Fibroblast of gingiva (primary cell): Measurements from ENCODE around the gene KREMEN1.
A peak's percentile ranks its signal among the peaks of the same experiment; 100 is the strongest.

Experiments used
- DNase-seq: peaks from one replicate; pipeline ENCODE4 v3.0.0-alpha.2; 2011; ENCODE audit warnings: low read depth

The KREMEN1 gene

DNA sequence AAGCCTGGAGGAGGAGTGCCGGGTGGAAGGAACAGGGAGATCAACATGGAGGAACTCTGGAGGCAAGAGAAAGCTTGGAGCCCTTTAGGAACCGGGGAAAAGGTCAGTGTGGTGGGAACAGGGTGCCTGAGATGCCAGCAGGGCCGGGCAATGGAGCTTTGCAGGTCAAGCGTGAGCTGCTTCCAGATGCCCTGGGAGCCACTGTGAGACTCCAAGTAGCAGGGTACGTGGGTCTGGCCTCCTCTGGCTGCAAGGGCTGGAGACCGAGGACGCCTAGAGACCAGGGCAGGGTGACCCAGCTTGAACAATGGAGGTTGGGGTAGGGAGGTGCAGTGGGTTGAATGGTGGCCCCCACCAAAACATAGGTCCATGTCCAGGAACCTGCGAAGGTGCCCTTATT, 117.2 kb downstream of the KREMEN1 start:
- no peak for DNase-seq

DNA sequence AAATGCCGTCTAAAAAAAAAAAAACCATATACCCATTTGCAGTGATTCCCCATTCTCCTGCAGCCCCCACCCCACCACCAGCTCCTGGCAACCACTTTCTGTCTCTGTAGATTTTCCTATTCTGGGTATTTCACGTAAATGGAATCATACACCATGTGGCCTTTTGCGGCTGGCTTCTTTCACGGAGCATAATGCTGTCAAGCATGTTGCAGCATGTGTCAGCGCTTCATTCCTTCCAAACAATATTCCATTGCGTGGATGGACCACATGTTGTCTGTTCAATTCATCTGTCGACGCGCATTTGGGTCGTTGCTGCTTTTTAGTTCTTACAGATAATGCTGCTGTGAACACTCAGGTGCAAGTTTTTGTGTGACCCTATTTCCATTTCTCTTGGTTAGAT, 118.1 kb downstream of the KREMEN1 start:
- DNase-seq, result no peak

DNA sequence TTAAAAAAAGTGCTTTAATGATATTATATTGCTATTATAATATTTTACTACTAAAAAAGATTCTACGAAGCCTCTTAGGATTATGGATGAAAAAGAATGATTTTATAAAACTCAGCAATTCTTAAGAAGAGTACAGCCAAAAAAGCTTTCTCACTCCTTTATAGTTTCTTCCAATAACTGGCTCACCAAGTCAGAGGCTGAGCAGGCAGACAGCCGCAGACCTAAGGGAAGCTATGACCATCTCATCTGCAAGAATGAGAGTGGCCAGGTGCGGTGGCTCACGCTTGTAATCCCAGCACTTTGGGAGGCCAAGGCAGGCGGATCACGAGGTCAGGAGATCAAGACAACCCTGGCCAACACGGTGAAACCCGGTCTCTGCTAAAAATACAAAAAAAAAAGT, 120.2 kb downstream of the KREMEN1 start:
- DNase-seq, result no peak

DNA sequence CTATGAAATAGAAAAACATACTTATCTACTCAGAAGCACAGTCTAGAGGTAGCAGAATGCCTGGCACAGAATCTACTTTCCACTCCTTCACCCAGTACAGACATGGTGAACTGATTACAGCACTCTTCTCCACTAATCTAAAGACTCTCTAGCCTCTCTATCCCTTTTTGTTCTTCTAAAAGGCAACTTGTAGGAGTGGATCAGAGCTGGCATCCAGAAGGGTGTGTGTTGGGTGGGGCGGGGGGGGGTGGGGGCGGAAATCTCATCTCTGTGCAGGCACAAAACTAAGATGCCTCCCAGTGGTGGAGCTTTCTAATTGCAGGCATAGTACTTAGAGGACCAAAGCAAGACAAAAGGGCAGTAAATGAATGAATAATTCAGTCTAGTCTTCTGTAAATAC, 121.3 kb downstream of the KREMEN1 start:
- no peak for DNase-seq

DNA sequence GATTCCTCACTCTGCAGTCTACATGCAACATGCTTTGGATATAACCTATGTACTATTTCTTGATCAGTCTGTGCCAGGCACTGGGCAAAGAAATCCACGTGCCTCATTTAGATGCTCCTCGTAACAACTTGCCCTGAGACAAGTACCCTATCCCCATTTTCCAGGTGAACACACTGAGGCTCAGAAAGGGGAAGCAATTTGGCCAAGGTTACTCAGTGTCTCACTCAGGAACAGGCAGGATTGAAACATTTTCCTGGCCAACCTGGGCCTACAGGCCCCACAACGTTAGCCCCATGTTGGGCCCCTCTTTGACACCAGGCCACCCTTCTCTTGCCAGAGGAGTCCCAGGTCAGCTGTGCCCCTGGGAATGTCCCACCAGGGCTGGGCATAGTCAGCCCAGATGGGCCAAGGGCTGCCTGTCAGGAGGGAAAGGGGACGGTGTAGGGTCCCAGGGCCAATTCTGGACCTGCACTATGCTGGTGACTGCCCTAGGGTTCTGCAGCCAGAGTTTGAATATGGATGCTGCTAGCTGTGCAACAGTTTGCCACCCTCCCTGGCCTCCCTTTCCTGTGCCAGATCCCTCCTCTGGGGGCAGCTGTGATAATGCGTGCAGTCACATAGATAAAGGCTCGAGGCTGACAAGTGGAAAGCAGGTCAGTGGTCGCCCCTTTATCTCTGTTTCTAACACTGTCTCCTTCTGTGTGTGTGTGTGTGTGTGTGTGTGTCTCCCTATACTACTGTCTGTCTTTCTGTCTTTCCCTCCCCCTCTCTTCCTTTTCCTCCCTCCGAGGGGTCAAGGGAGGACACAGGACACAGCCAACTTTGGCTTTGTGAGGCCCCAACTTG, 122.5 kb downstream of the KREMEN1 start:
- no peak for DNase-seq

DNA sequence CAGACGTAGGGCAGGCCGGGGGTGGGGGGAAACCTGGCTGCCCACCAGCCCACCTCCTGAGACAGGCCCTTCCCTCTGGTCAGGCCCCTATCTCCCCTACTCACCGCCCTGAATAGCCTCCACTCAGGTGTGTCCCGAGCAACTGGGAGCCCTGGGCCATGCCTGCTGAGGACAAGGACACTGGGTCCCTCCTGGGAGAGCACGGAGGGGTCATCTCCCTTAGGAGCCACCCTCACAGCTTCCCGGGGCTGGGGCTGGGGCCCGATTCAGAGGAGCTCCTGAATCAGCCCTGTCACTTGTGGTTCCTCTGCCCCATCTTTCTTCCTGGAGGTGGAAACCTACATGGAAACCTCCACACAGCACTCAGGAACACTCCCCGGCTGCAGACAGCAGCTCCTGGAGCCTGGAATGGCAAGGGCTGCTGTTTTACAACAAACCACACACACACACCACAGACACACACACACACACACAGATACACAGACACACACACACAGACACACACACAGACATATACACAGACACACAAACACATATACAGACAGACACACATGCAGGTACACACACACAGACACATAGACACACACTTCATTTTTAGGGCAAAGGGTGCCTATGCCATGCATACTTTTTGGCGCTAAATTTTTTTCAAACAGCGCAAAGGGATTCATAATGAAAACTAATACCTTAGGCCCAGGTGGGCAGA, 123.3 kb downstream of the KREMEN1 start:
- DNase-seq, result no peak

DNA sequence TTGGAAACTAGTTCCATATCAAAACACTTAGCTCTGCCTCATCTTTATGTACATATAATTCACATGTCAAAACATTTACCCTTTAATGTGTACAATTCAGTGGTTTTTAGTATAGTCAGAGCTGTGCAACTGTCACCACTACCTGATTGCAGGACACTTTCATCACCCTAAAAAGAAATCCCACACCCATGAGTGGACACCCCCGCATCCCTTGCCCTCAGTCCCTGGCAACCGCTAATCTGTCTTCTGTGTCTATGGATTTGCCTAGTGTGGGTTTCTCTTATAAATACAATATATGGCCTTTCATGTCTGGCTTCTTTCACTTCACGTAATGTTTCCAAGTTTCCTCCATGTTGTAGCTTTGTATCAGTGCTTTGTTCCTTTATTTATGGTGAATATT, 124.3 kb downstream of the KREMEN1 start:
- DNase-seq, result no peak

DNA sequence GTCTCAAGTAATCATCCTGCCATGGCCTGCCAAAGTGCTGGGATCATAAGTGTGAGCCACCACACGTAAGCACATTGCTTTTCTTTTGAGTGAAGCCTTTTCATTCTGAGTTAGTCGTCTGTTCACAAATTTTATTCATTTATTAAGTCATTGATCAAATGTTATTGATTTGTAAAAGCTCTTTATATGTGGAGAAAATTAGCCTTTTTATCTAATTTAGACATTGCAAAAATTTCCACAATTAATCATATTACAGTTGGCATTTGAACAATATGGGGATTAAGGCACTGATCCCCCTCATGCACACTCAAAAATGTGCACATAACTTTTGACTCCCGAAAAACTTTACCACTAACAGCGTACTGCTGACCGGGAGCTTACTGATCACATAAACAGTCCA, 125.4 kb downstream of the KREMEN1 start:
- no peak for DNase-seq

DNA sequence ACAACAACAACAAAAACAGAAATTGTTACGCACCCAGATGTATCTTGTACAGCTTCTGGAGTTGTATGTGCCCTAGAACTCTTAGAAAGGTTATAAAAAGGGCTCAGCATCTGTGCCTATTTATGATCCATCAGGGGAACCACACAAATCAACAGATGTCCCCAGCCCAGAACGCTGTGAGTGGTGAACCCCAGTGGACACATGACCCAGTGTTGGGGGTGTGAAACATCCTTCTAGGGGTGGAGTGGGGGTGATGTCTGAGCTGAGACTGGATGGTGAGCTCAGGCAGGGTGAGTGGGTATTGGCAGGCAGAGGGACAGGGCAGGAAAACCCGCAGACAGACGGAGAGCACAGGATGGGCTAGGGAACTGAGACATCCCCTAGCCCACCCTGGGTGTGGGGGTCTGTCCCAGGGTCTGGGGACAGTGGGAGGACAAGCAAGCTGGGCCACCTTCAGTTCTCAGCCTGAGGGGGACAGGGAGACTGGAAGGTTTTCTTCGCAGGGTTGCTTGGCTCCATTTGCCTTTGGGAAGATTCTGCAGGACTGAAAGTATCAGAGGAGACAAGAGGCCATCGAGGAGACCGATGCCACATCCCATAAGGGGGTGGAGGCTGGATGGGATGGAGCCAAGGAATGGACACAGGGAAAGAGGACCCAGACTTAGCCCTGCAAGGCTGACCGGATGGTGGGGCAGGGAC, 127.0 kb downstream of the KREMEN1 start:
- DNase-seq, result no peak

DNA sequence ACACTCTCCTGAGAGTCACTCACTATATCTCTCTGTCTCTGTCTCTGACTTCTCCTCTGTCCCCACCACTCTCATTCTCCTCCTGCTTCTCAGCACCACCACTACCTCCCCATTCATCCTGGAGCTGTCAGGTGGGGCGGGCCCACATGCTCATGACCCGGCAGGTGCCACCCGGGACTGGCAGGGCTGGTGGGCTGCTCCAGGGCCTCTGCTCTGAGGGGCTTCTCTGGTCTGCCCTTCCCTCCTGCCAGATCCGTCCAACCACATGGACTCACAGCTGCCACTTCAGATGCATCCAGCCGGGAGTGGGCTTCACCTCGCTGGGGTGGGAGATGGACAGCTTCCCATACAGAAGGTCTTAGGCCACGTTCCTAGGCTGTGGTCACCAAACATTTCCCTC, 128.1 kb downstream of the KREMEN1 start:
- DNase-seq, result no peak

DNA sequence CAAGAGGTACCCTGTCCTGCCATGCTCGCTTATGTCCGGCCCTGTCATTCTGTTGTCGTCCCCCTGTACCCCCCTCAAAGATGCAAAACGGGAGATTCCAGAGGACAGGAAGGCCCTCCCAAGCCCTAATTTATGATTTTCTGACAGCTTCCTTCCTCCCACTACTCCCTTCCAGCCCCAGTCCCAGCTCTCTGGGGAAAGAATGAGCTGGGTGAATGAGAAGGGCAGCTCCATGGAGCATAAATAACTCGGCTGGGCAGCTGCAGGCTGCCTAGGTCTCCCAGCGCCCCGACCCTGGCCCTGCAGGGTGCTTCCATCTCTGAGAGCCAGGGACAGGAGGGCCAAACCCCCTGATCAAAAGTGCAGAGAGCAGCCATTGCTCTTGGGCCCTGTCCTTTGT, 128.9 kb downstream of the KREMEN1 start:
- no peak for DNase-seq

DNA sequence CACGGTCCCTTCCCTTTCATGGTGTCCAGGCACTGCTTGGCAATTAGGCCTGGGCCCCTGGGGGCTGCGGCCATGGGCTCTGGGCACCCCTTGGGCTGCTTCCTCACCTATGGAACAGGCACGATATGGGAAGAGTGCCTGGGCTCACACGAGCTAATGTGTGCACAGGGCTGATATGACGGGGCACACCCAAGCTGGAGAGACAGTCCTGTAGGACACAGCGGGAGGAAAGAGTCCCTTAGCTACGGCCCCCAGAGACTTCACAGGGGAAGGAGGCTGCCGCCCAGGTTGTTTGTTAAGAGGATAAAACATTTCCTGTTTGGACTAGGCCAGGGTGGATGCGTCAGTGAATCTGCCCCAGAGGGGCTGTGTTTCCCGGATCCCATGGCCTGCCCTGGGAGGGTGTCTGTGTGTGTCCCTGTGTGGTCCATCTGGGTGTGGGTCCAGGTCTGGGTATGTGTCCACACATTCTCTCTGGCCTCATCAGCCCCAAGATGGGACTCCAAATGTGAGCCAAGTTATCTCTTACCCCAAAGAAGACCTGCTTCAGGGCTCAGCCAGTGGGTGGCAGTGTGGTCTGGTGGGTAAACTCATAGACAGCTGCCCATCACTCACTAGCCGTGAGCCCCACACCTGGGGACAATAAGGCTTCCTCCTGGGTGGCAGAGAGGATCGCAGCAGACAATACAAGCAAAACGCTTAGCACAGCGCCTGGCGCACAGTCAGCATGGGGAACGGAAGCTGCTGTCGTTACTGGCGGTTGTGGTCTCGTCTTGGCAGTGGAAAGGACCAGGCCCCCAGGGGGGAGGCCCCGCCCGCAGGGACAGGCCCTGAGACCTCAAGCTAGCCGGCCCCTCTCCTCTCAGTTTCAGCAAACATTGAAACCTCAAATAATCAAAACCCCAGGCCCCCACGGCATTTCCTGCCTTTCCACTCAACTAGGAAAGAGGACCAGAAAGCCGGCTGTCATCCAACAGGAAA, 129.7 kb downstream of the KREMEN1 start:
- peak; percentile 17 for DNase-seq

DNA sequence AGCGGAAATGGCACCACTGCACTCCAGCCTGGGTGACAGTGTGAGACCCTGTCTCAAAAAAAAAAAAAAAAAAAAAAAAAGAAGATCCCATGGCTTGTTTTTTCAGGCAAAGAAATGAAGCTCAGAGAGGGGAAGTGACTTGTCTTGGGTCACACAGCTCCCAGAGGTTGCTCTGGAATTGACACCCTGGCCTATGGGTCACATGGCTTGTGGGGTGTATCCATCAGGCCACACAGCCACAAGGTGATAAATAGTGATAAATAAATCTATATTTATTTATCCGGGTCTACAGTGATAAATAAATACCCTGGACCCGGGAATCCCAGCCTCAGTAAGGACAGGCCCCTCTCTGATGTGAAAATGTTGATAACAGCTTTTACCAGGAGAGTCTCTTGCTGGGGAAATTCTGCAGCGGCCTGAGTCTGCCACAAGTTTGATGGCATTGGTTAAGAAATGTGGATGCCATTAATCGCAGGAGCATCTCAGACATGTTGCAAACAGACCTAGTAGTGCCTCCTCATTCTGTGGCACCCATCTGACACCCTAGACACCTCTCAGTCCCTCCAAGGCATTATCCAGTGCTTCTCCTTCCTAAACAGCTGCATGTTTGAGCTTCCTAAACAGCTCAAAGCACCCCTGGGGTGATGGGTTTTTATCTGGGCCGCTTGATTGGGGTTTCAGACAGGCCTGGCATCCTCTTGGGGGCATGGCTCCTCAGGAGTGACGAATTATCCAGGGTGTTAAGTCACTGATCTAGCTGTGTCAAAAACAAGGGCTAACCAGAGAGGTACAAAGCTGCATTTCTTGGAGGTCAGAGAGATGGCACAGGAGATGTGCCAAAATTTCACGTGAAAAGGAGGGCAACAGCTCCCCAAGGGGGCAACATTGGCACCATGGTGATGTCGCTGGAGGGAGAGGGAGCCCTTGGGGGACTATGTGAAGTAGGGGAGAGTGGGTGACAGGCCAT, 130.9 kb downstream of the KREMEN1 start:
- DNase-seq, result no peak

DNA sequence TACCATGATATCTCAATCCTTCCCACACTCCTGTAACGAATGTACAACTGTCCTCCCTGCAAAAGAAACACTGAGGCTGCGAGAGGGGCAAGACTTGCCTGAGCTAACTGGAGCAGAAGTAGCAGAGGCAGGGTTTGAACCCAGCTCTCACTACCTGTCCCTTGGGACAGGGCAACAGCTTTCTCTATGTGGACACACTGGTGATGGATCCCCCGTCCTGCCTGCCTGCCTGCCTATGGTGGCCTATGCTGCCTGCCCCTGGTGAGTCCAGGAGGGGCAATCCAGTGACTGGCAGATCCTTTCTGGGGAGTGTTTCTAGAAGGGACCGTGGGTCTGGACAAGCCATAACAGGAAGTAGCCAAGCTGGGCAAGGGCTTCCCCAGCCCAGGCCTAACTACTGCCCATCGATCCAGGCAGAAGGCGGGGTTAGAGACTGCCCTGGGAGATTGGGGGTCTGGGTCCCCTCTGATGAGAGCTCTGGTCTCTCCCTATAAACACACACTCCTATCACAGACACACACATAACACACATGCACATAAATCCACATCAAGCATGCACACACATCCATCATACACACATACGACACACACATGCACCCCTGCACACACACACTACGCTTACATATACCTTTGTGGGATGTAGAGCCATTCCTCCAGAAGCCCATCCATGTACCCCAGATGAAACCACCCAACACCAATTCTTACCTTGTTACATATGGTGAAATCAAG, 131.8 kb downstream of the KREMEN1 start:
- no peak for DNase-seq

DNA sequence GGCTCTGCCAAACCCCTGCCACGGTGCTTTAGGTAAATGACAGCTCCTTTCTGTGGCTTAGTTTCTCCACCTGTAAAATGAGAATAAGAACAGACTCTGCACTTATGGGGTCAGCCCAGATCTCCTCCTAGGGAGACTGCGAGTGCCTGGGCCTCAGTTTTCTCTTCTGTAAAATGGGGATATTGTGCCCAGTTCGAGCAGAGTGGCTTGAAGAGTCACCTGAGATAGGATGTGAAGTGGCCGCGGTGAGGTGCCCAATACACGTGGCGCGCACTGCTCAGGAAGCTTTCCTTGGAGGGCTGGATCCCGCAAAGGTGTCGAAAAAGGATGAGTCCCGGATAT, 132.4 kb downstream of the KREMEN1 start:
- no peak for DNase-seq

DNA sequence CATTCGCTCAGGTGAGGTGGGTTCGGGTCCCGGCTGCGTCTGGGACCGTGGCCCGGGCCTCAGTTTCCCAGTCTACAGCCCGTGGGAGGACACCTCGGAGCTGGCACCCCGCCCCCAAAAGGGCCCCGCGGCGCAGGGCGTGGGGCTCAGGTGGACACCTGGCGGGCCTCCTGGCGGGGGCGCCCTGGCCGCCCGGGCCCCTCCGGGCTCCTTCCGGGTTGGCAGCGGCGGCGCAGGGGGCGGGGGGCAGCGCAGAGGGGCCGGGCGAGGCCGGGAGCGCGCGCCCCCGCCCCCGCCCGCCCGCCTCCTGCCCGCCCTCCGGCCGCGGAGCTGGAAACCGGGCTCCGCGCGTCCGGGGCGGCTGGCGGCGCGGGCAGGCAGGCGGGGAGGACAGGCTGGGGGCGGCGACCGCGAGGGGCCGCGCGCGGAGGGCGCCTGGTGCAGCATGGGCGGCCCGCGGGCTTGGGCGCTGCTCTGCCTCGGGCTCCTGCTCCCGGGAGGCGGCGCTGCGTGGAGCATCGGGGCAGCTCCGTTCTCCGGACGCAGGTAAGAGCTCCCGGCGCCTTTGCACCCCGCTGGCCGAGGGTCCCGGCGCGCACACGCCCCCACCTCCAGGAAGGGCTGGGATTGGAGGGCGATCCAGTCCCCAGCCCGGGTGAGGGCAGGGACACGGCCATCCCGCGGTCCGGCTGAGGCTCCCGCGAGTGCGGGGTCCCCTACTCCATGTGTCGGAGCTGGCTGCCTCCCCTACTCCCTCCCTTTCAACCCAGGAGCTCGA, 132.9 kb downstream of the KREMEN1 start, which contains the start of gene EMID1:
EMID1 (plus strand) TSS at position 303 of the 778 bp plus-strand sequence; CDS start at position 446, 143 bp downstream.
- DNase-seq, result no peak

DNA sequence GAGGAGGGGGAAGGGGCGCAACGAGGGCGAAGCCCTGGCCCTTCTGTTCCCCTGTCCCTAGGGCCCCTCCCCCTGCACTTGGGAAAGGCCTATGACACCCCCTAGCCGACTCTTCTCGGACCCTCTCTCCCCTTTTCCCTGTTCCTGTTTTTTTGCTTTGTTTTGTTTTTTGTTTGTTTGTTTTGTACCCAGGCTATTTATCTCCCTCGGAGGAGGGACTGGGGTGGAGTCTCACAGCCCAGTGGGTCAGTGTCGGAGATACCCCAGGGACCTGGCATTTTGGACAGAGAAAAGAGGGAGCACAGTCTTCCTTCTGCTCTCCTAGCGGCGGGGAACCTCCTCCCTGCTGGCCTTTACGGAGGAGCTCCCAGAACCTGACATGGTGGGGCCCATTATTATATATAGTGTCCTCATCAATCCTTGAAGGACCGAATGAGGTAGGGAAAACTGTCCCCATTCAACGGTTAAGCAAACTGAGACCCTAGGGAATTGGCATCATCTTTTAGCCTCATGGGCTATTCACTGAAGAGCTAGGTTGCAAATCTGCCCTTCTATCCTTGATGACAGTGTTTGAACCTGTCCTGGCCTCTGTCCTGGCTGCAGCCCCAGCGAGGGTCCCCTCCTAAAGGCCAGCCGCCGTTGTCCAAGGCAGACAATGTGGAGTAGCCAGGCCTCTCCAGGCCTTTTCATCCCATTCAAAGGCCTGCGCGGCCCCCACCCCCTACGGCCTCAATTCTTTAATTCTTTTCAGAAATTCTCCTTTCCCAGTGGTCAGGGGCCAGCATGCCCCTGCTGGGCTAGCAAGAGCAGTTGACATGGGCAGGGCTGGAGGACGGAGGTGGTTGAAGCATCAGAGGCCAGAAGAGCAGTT, 133.8 kb downstream of the KREMEN1 start:
- DNase-seq, result no peak

DNA sequence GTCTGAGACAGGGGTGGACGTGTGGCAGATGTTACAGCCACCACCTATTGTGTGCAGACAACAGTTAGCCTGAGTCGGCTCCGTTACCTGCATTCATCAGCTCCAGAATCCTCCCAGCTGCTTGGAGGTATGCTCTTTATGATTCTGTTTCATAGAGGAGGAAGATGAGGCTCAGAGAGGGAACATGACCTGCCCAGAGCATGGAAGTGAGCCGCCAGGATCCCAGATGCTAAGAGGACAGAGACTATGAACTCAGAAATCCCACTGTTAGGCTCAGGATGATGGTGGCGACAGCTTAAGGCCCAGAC, 134.4 kb downstream of the KREMEN1 start:
- DNase-seq, result no peak
